ENCODE measurements around the gene SDK1.

SDK1 gene

GRCh38 chr7:3880228-3880987 lies 579.4 kb downstream of the SDK1 start:
- no peak for DNase-seq (ENCODE audit: low spot score)

GRCh38 chr7:3882782-3883181 lies 581.7 kb downstream of the SDK1 start:
- DNase-seq (ENCODE audit: low spot score), result no peak

GRCh38 chr7:3884543-3884942 lies 583.5 kb downstream of the SDK1 start:
- DNase-seq (ENCODE audit: low spot score), result no peak

GRCh38 chr7:3887096-3887690 lies 586.1 kb downstream of the SDK1 start:
- DNase-seq (ENCODE audit: low spot score), result no peak

- no peak for DNase-seq (ENCODE audit: low spot score)
Observed at GRCh38 chr7:3888096-3888495, 587.0 kb downstream of the SDK1 start.

- no peak for DNase-seq (ENCODE audit: low spot score)
Observed at GRCh38 chr7:3892157-3892556, 591.1 kb downstream of the SDK1 start.

- DNase-seq (ENCODE audit: low spot score), result no peak
Observed at GRCh38 chr7:3892686-3893085, 591.6 kb downstream of the SDK1 start.

- no peak for DNase-seq (ENCODE audit: low spot score)
Observed at GRCh38 chr7:3893151-3893788, 592.2 kb downstream of the SDK1 start.

GRCh38 chr7:3893789-3894153 lies 592.7 kb downstream of the SDK1 start:
- no peak for DNase-seq (ENCODE audit: low spot score)

- DNase-seq (ENCODE audit: low spot score), result no peak
Observed at GRCh38 chr7:3895341-3896116, 594.5 kb downstream of the SDK1 start.

GRCh38 chr7:3896169-3896765 lies 595.2 kb downstream of the SDK1 start:
- no peak for DNase-seq (ENCODE audit: low spot score)

- DNase-seq (ENCODE audit: low spot score), result peak; percentile 48
Observed at GRCh38 chr7:3897430-3898372, 596.6 kb downstream of the SDK1 start.

GRCh38 chr7:3899559-3899991 lies 598.5 kb downstream of the SDK1 start:
- DNase-seq (ENCODE audit: low spot score), result no peak

- DNase-seq (ENCODE audit: low spot score), result no peak
Observed at GRCh38 chr7:3908153-3908552, 607.1 kb downstream of the SDK1 start.

GRCh38 chr7:3909128-3909527 lies 608.1 kb downstream of the SDK1 start:
- no peak for DNase-seq (ENCODE audit: low spot score)

- no peak for DNase-seq (ENCODE audit: low spot score)
Observed at GRCh38 chr7:3910054-3910453, 609.0 kb downstream of the SDK1 start.

- no peak for DNase-seq (ENCODE audit: low spot score)
Observed at GRCh38 chr7:3911685-3912084, 610.6 kb downstream of the SDK1 start.

- no peak for DNase-seq (ENCODE audit: low spot score)
Observed at GRCh38 chr7:3912291-3912690, 611.2 kb downstream of the SDK1 start.

GRCh38 chr7:3914051-3914775 lies 613.2 kb downstream of the SDK1 start:
- no peak for DNase-seq (ENCODE audit: low spot score)

- no peak for DNase-seq (ENCODE audit: low spot score)
Observed at GRCh38 chr7:3915337-3915878, 614.4 kb downstream of the SDK1 start.

Measured in CD4-positive, alpha-beta T cell treated with Interleukin-15 for 4 hours (primary cell).